Mucosa of gallbladder (tissue), 1 donor: ENCODE results near the gene JAZF1. TPM values are rescaled to one million over a fixed set of nuclear protein-coding genes. Genes with fewer than 3 reads are reported as not detected.

Experiments used
- DNase-seq: peaks from one replicate; pipeline ENCODE4 v3.0.0-alpha.2; 2020; ENCODE audit warnings: low spot score
- total RNA-seq: library from RNA; stranded (reverse); gene quantifications from one replicate; pipeline ENCODE4 v1.2.1, GENCODE V29; 2021
- donor health status: DM: no; HTN: no; CAD: no.

Gene JAZF1
- total RNA-seq, 1 donor from 2014 or later, result 28.1 TPM

DNA sequence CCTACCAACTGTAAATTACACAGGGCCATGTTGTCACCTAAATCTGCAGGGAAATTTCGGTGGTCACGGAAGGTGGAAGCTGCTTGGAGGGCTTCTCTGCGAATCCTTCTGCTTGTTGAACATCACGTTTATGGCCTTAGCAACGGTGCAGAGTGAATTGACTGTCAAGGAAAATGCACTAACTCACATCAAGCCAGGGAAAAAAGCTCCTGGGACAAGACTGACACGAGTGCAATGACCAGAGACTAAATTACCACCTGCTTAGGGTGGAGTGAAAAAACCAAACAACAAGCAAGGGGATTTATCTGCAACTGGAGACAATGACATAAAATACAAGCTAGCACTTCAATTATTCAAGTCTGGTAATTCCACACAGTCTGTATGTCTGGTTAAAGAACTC, 211.2 kb downstream of the JAZF1 start:
- DNase-seq, result no peak

GRCh38 chr7:27967639-27968038, 213.0 kb downstream of the JAZF1 start:
- no peak for DNase-seq

DNA sequence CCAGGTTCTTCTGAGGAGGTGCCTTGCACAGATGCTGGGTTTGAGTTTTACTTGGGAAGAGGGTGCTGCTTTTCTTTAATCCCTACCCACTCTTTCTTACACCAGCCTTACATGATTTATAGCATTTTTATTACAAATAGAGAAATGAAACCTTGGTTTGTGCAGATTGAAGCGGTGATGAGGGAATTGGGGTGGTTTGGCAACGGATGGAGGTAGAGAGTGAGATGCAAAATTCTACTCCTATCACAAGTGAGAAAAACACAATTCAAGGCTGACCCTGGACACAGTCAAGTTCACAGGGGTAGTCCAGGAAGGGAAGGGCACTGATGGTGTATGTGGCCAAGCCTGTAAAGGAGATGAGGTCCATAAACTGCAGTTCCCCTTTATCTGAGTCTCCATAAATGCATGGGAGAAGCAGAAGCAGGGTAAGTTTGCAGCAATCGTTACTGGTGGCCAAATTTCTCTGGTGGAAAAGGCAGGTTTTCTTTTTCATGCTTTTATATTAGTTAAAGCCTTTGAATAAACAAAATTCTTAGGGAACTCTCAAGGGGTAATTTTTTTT, 214.3 kb downstream of the JAZF1 start:
- no peak for DNase-seq

- no peak for DNase-seq
Observed at GRCh38 chr7:27965650-27966049, 214.9 kb downstream of the JAZF1 start.

- DNase-seq, result no peak
Observed at GRCh38 chr7:27964820-27965219, 215.8 kb downstream of the JAZF1 start.

- DNase-seq, result no peak
Observed at GRCh38 chr7:27963056-27963455, 217.5 kb downstream of the JAZF1 start.

- DNase-seq, result no peak
Observed at GRCh38 chr7:27962273-27962672, 218.3 kb downstream of the JAZF1 start.

DNA sequence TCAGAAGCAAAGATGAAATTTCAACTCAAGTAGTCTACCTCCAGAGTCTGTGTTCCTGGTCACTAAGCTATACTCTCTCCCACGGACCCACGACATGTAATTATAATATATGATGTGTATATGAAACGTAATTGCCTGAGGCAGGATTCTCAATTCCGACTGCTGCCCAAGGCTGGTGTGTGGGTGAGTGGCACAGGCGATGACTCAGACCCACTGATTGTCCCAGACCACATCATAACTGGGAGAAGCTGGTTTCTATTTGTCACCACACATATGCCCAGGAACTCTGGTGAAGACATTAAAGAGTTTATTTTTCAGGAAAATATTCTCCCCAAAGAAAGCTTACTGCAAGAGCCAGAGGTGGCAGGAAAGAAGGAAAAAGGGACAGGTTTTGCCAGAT, 219.3 kb downstream of the JAZF1 start:
- DNase-seq, result no peak

DNA sequence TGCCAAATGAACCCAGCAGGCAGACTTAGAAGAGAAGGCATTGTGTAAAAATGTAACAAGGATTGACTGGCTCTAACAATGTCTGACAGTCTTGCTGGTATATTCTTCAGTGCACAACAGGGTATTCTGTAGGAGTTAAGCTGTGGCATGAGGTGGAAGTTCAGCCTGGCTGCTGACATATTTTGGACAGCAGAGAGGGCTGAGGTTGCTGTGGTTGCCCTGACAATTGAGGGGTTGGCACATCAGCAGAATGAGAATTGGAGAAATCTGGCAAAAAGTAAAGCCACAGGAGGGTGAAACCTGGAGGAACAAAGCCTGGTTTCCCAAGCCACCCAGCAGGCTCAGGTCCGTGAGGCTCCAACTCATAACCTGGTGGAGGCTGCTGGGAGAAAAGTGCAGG, 220.2 kb downstream of the JAZF1 start:
- DNase-seq, result no peak

DNA sequence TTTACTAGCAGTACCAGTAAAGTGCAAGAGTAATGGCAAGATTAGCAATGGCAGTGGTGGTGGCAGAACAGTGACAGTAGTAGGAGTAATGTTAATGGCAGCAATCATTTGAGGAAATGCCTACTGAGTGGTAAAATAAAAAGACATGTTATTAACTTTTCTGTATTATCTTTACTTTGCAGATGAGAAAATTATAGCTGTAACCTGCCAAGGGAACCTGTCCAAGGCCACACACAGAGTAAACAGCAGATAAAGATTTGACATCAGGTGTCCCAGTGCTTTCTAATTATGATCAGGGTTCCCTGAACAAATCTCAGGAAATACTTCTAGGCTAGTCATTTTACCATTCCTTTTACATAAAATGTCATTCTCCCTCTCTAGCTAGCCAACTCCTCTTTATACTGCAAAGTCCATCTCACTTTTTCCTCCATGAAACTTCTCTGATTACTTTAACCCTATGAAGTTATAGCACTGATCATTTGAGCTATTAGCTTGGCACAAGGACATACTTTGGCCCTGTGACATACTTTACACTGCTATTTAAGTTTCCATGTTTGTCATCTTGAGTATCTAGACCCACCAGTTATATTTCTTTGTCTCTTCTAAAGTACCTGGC, 221.6 kb downstream of the JAZF1 start:
- no peak for DNase-seq

- DNase-seq, result no peak
Observed at GRCh38 chr7:27955596-27955995, 225.0 kb downstream of the JAZF1 start.

GRCh38 chr7:27955011-27955410, 225.6 kb downstream of the JAZF1 start:
- DNase-seq, result no peak

DNA sequence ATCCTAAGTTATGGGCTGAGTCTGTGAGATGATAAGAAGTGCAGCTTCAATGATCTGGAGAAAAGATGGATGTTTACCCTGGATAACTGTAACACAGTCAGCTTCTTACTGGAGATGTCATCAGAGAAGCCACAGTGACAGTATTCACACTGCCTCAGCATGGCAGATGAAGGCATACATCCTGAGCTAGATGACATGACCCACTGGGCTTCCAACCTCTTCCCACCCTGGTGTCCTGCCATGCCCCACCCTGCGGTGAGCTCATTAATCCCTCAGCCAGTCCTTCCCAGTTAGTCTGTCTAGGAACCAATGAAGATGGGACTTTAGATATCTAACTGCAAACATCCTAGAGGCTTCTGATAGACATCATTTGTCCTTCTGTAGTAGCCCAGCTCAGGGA, 226.8 kb downstream of the JAZF1 start:
- DNase-seq, result no peak

DNA sequence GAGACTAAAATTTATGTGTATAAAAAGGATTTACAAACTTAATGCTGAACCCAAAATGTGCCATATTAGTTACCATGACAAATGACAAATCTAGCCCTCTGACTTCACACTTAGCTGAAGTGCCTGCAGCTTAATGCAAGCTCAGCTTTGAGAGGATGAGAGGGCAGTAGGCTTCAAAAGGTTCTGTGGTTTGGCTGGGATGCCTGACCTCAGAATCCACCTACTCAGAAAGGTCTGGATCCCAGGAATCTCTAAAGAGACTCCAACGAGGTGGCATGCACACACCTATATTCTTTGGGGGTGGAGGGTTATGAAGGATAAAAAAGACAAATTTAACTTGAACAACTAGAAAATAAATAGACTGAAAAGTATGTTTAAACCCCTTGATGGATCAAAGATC, 227.2 kb downstream of the JAZF1 start:
- no peak for DNase-seq

- no peak for DNase-seq
Observed at GRCh38 chr7:27952456-27953285, 227.9 kb downstream of the JAZF1 start.

DNA sequence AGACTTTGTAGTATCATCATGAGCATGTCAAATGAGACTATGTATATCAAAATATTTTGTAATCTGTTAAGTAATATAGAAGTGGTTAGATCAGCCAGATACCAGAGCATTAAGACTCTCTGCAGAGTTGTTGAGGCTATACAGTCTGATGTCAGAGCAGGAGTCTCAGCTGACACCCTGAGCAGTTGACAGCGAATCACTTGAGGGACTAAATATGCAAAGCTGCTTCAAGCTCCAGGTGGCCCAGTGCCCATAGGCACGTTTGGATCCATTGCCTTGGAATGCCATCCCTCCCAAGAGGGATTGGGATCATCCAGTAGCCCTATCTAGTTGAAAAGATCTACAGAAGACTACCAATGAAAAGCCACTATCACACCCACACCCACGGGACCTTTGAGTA, 230.5 kb downstream of the JAZF1 start:
- no peak for DNase-seq

DNA sequence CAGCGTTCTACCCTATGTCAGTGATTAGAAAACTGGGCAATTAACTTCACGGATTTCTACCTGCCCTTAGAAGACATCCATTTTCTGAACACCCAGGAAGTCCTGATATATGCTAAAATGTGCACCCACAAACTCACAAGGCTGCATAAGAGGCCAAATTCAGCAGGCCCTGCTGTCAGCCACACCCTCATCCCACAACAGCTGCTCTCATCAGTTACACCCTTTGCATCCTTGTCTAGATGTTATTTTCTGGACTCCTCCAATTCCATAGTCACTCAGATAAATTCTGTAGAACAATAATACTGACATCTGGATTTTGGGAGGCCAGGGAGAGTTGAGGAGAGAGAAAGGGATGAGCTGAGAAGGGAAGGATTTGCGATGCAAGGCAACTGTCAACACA, 231.7 kb downstream of the JAZF1 start:
- no peak for DNase-seq

GRCh38 chr7:27947586-27948278, 232.9 kb downstream of the JAZF1 start:
- DNase-seq, result no peak

DNA sequence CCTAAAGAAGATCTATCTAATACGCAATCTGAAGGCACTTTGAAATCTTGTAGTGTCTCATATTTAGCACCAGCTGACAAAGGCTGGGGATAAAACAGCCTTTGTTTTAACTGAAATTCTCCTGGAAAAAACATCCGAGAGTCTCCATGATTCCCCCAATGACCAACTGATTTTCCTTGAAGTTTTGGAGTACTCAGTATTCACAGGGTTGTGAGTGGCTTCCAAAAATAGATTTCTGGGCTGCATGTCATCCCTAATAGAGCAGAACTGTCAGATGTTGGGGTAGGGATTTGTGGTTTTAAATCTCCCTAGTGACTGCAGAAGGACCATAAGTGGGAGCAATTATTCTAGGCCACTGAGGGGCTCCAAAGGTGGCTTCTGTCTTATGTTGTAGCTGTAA, 234.2 kb downstream of the JAZF1 start:
- no peak for DNase-seq

- no peak for DNase-seq
Observed at GRCh38 chr7:27945058-27945795, 235.4 kb downstream of the JAZF1 start.

DNA sequence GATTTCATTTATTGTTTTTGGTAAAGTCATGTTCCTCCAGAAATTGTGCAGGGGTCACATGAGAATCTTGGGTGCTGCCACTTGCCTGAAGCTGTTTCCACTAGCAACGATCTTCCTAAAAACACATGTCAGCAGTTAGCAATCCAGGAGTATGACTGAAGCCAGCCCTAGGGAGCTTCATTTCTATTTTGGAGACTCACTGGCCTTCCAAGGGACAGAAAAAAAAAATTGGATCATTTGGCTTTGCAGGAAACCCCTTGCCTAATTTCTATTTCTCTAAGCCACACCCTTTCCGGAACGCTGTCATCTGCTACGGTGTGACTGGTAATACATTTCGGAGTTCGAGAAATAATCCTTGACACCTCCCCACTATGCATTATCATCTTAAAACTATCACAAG, 236.0 kb downstream of the JAZF1 start:
- no peak for DNase-seq

DNA sequence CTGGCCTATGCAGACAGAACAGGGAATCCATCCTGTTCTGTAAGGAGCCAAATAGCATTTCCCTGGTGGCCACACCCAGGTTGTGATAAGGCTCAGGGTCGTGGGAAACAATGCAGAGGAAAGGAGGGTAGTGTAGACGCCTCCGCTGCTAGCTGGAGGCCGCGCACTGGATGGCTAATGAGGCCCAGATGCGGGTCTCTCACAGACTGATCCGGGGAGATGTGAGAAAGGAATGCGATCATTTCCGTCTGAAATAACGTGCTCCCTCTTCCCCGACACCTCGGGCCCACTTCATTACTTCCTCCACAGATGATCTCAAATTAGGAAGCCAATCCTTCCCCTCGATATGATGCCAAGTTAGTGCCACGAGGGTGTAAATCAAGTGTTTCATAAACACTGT, 237.4 kb downstream of the JAZF1 start:
- DNase-seq, result no peak
